Osteocyte (in vitro differentiated cells): ENCODE results near the gene ARSI. TPM values are rescaled to one million over a fixed set of nuclear protein-coding genes. Genes with fewer than 3 reads are reported as not detected.

ENCODE experiments used
- DNase-seq: peaks from one replicate; pipeline ENCODE4 v3.0.0; 2021; ENCODE audit warnings: mixed read lengths; ENCODE audit not compliant: unreplicated experiment; ENCODE audit errors: extremely low spot score
- H3K27ac Mint-ChIP-seq: one replicate; pipeline ENCODE4 v1.8.0; 2021; ENCODE audit warnings: mild to moderate bottlenecking, mixed read lengths; ENCODE audit not compliant: unreplicated experiment
- H3K27me3 Mint-ChIP-seq: one replicate; pipeline ENCODE4 v1.8.0; 2021; ENCODE audit warnings: mixed read lengths; ENCODE audit not compliant: unreplicated experiment
- H3K36me3 Mint-ChIP-seq: one replicate; pipeline ENCODE4 v1.8.0; 2021; ENCODE audit warnings: mixed read lengths; ENCODE audit not compliant: unreplicated experiment
- H3K4me1 Mint-ChIP-seq: one replicate; pipeline ENCODE4 v1.8.0; 2021; ENCODE audit warnings: mixed read lengths; ENCODE audit not compliant: unreplicated experiment
- H3K4me3 Mint-ChIP-seq: one replicate; pipeline ENCODE4 v1.8.0; 2021; ENCODE audit warnings: mild to moderate bottlenecking, moderate library complexity, mixed read lengths; ENCODE audit not compliant: unreplicated experiment
- H3K9me3 Mint-ChIP-seq: one replicate; pipeline ENCODE4 v1.8.0; 2021; ENCODE audit warnings: mixed read lengths; ENCODE audit not compliant: unreplicated experiment
- total RNA-seq: library from RNA; stranded (reverse); gene quantifications from 2 replicates; pipeline ENCODE4 v1.2.1, GENCODE V29; 2021
- TF ChIP-seq, protein P1 (sequence below): fragments of 200-600 bp; sonication (generic); IDR thresholded peaks from 2 replicates; pipeline ENCODE4 v1.5.0; 2021; ENCODE audit warnings: antibody characterized with exemption, mild to moderate bottlenecking, moderate library complexity

The ARSI gene
- total RNA-seq, 1 donor from 2014 or later: 0.51 TPM

DNA sequence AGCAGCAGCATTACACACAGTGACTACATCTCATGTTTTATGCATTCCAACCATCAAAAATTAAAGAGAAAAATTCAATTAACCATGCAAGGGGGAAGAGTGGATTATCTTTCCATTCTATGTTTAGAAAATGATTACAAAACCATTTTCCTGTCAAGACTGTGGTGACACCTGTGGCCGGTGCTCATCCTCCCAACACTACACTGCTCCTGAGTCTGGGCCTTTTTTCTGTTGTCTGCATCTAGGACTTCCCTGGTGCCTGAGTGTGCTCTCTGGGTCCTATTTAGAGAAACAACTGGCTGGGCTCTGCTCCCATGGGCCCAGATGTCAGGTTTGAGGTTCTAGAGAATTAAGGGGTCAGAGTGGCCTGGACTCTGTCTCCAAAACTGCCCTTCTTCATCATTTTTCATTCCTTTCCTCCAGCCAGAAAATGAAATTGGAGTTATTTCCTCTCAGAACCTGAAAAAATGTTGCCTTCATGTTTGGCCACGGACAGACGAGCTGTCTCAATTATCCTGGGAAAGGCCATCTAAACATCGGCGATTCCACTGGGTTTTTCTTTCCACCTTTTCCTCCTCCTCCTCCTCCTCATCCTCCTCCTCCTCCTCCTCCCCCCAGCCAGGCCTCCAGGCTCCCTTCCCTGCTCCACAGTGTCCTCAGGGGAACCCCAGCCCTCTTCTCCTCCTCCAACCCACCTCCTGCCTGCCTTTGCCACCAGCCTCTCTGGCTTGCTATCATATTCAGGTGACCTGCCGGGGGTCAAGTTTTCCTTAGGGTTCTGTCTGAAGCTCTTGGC, 11.4 kb upstream of the ARSI start:
- Mint-ChIP-seq H3K4me1 (peaks cover 42% of the 10 kb centered on the region), H3K36me3 (no peaks in the 10 kb centered on the region), H3K9me3 (no peaks in the 10 kb centered on the region), H3K27me3 (no peaks in the 10 kb centered on the region), H3K27ac (no peak overlapping the region), H3K4me3 (no peak overlapping the region)
- TF ChIP-seq, protein P1, sequence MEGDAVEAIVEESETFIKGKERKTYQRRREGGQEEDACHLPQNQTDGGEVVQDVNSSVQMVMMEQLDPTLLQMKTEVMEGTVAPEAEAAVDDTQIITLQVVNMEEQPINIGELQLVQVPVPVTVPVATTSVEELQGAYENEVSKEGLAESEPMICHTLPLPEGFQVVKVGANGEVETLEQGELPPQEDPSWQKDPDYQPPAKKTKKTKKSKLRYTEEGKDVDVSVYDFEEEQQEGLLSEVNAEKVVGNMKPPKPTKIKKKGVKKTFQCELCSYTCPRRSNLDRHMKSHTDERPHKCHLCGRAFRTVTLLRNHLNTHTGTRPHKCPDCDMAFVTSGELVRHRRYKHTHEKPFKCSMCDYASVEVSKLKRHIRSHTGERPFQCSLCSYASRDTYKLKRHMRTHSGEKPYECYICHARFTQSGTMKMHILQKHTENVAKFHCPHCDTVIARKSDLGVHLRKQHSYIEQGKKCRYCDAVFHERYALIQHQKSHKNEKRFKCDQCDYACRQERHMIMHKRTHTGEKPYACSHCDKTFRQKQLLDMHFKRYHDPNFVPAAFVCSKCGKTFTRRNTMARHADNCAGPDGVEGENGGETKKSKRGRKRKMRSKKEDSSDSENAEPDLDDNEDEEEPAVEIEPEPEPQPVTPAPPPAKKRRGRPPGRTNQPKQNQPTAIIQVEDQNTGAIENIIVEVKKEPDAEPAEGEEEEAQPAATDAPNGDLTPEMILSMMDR: no peak
- no peak for DNase-seq

DNA sequence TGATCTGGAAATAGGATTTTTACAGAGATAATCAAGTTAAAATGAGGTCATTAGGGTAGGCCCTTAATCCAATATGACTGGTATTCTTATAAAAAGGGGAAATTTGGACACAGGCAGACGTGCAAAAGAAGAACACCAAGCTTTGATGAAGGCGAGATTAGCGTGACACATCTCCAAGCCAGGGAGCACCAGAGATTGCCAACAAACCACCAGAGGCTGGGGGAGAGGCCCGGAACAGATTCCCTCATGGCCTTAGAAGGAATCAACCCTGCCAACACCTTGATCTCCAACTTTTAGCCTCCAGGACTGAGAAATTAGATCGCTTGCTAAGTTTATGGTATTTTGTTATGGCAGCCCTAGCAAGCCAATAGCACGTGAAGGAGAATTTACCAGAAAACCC, 10.8 kb upstream of the ARSI start:
- Mint-ChIP-seq H3K9me3 (no peaks in the 10 kb centered on the region), H3K4me3 (no peak overlapping the region), H3K27ac (no peak overlapping the region), H3K27me3 (no peaks in the 10 kb centered on the region), H3K36me3 (no peaks in the 10 kb centered on the region), H3K4me1 (peaks cover 39% of the 10 kb centered on the region)
- no peak for DNase-seq
- TF ChIP-seq, protein P1: no peak

DNA sequence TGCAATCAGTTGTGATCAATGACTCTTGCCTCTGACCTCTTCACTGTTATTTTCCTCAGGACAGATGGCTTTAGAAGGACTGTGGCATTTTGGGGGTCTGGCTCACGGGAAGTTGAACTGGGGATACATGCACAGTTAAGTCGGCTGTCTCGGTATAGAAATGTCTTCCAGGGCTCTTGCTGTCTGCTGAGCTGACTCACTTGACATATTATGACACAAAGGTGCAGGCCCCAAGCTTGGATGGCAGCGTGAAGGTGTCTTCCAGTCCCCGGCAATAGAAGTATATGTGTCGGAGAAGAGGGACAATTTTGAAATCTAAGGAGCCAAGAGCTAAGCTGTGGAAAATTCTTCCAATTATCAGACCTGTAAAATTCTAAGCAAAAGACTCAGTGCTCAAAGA, 9.8 kb upstream of the ARSI start:
- Mint-ChIP-seq H3K4me1 (peaks cover 35% of the 10 kb centered on the region), H3K4me3 (no peak overlapping the region)

DNA sequence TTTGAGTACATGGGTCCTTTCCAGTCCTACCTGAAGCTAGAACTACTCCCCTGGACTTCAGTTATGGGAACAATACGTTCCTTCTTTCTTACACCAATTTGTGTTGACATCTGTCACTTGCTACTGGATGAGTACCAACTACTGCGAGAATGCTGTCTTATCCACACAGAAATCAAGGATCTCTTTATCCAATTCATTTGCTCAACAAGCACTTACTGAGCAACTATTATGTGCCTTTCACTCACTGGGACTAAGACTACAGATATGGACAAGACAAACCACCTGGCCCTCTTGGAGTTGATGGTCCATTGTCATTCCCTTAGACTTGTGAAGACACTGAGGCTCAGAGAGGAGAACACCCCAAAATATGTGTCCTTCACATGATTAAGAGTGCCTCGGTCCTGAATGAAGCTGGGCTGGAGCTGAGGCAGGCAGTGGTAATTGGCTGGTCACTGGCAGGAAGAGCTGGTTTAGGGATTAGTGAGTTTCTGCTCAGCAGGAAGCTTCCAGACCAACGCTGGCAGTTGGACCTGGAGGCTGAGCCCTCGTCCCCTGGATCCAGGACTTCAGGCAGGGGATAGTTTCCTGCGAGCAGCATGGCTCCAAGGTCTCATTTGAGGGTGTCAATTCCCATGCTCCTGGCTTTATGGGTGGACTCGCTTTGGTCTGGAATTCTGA, 8.4 kb upstream of the ARSI start:
- Mint-ChIP-seq H3K36me3 (no peaks in the 10 kb centered on the region), H3K4me3 (no peak overlapping the region), H3K9me3 (no peaks in the 10 kb centered on the region), H3K27ac (no peak overlapping the region), H3K4me1 (peaks cover 28% of the 10 kb centered on the region), H3K27me3 (no peaks in the 10 kb centered on the region)
- DNase-seq: no peak
- TF ChIP-seq, protein P1: no peak

More for the DNA sequence above, 9.8 kb upstream of the ARSI start:
- Mint-ChIP-seq H3K9me3 (no peaks in the 10 kb centered on the region), H3K36me3 (no peaks in the 10 kb centered on the region), H3K27me3 (no peaks in the 10 kb centered on the region), H3K27ac (no peak overlapping the region)
- TF ChIP-seq, protein P1: no peak
- DNase-seq: no peak

DNA sequence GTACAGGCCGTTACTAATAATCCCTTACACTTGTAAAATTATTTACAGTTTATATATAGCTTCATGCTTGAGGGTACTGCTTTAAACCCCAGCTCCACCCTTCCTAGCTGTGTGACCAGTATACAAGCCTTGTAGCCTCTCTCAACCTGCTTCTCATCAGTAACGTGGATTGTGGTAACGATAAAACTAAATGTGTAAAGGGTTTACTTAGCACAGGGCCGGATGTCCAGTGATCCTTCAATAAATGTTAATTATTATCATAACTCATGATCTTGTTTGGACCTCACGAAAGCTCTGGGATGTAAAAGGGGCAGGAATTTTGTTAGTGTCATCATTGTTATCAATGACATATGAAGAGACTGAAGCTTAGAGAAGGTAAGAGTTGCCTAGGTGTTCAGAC, 7.5 kb upstream of the ARSI start:
- DNase-seq: no peak
- H3K9me3 Mint-ChIP-seq: no peaks in the 10 kb centered on the region
- no peaks in the 10 kb centered on the region for H3K27me3 Mint-ChIP-seq
- H3K36me3 Mint-ChIP-seq: no peaks in the 10 kb centered on the region
- peaks cover 28% of the 10 kb centered on the region for H3K4me1 Mint-ChIP-seq
- TF ChIP-seq, protein P1: no peak
- H3K4me3 Mint-ChIP-seq: no peak overlapping the region
- no peak overlapping the region for H3K27ac Mint-ChIP-seq
